Colon (tissue), 2 donors: Measurements from ENCODE around the gene EHBP1.

Source experiments
- FAIRE-seq: peaks from 2 replicates; lab custom pipeline; 2012; peaks lifted over from hg19 to GRCh38; lab: Jason Lieb, UNC
- donor health status: control.
- donor health status: control.

Gene EHBP1

GRCh38 chr2:62822549-62822948 lies 117.0 kb downstream of the EHBP1 start:
- FAIRE-seq = no peak

GRCh38 chr2:62824388-62824787 lies 118.9 kb downstream of the EHBP1 start:
- FAIRE-seq = no peak

- FAIRE-seq = no peak
Observed at GRCh38 chr2:62826141-62826540, 120.6 kb downstream of the EHBP1 start.

GRCh38 chr2:62826953-62827675 lies 121.6 kb downstream of the EHBP1 start:
- FAIRE-seq = no peak

- no peak for FAIRE-seq
Observed at GRCh38 chr2:62831729-62832128, 126.2 kb downstream of the EHBP1 start.

GRCh38 chr2:62844311-62845090 lies 139.0 kb downstream of the EHBP1 start:
- FAIRE-seq = no peak

GRCh38 chr2:62845256-62845655 lies 139.7 kb downstream of the EHBP1 start:
- no peak for FAIRE-seq

- FAIRE-seq = no peak
Observed at GRCh38 chr2:62852254-62852653, 146.7 kb downstream of the EHBP1 start.

GRCh38 chr2:62854600-62855514 lies 149.3 kb downstream of the EHBP1 start:
- no peak for FAIRE-seq

GRCh38 chr2:62856228-62857040 lies 150.9 kb downstream of the EHBP1 start:
- no peak for FAIRE-seq

- FAIRE-seq = peak; percentile 64
Observed at GRCh38 chr2:62857139-62857931, 151.8 kb downstream of the EHBP1 start.

GRCh38 chr2:62858231-62858832 lies 152.8 kb downstream of the EHBP1 start:
- no peak for FAIRE-seq

GRCh38 chr2:62868947-62869346 lies 163.4 kb downstream of the EHBP1 start:
- FAIRE-seq = no peak

GRCh38 chr2:62870966-62871365 lies 165.5 kb downstream of the EHBP1 start:
- no peak for FAIRE-seq

GRCh38 chr2:62871506-62871905 lies 166.0 kb downstream of the EHBP1 start:
- no peak for FAIRE-seq

GRCh38 chr2:62873603-62874002 lies 168.1 kb downstream of the EHBP1 start:
- no peak for FAIRE-seq

GRCh38 chr2:62874881-62875383 lies 169.4 kb downstream of the EHBP1 start:
- no peak for FAIRE-seq

GRCh38 chr2:62881162-62881795 lies 175.8 kb downstream of the EHBP1 start:
- FAIRE-seq = no peak

- FAIRE-seq = no peak
Observed at GRCh38 chr2:62883629-62884028, 178.1 kb downstream of the EHBP1 start.

- no peak for FAIRE-seq
Observed at GRCh38 chr2:62884086-62884485, 178.6 kb downstream of the EHBP1 start.
